ENCODE data around the gene RASA3.
"Not testable (repeated sequence)": the region's sequence is repeated elsewhere in the genome, so short reads cannot be mapped to it uniquely, and the experiment has no call there.

The RASA3 gene

DNA sequence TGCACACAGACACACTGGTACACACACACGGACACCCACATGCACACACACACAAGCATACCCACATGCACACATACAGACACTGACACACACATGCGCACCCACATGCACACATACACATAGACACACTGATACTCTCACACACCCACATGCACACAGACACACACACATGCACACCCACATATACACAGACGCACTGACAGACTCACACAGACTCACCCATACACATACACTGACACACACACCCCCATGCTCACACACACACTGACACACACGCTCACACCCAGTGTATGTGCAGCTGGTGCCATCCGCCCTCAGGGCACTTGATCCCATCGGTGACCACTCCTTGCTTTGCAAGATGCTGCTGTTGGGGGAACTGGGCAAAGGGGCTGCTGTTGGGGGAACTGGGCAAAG lies 9.7 kb upstream of the RASA3 start:
- no peak for DNase-seq (ENCODE audit: low read depth in 2 of 2)

DNA sequence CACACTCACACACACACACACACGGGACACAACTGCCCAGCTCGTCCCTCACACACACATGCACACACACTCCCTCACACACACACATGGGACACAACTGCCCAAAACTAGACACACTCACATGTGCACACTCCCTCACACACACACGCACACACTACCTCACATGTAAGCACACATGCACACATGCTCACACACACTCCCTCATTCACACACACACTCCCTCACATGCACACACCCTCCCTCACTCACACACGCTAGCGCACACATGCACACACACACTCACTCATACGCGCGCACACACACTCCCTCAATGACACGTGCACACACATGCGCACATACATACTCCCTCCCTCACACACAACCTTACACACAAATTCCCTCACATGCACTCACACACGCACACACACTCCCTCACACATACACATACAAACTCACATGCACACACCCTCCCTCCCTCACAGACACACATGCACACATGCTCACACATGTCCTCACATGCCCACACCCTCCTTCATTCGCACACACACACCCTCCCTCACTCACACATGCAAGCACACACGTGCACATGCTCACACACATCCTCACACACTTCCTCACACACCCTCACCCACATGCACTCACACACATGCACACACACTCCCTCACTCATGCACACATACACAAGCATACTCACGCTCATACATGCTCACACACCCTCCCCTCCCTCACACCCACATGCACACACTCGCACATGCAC lies 9.0 kb upstream of the RASA3 start:
- DNase-seq (ENCODE audit: low read depth in 2 of 2) = no peak

DNA sequence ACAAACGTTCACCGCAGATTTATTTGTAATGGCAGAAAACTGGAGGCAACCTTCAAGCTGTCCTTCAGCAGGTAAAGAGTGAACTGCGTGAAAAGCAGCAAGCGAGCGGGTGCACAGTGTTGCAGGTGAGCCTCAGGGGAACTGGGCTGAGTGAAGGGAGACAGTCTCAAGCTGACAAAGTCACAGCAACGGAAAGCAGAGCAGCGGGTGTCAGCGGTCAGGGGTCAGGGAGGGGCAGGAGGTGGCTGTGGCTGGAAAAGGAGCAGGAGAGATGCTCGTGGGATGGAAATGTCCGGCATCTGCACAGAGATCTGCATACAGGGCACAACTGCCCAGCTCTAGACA lies 8.5 kb upstream of the RASA3 start:
- DNase-seq (ENCODE audit: low read depth in 2 of 2) = no peak

DNA sequence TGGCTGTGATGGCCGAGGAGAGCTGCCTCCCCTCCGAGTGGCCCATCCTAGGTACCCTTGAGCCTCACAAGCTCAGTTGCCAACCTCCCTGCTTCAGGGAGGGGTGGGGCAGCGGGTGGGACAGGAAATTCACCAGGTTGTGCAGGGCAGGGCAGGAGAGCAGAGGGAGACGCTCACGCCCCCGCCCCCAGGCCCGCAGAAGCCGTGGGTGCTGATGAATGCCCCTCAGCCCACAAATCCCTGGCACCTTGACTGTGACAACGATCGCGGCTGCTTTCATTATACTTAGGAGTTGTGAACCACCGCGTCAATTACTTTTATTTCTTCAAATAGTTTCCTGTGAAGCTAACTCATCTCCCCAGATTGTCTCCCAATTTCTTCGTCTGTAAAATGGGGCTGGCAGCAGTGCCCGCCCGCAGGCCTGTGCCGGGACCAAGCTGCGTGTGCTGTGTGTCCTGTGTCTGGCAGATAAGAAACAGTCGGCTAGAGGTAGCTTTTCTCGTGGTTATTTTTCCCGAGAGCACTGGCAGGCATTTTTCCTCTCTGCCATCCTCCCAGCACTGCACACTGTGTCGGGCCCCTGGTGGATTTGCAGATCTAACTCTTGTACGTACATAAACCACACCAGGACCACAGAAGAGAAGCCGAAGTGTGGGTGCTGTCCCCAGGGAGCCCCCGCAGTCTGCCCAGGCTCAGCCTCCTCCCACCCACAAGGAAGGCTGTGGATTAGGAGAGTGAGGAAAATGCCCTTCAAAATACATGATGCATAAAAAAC lies 7.9 kb upstream of the RASA3 start:
- no peak for DNase-seq (ENCODE audit: low read depth in 2 of 2)

DNA sequence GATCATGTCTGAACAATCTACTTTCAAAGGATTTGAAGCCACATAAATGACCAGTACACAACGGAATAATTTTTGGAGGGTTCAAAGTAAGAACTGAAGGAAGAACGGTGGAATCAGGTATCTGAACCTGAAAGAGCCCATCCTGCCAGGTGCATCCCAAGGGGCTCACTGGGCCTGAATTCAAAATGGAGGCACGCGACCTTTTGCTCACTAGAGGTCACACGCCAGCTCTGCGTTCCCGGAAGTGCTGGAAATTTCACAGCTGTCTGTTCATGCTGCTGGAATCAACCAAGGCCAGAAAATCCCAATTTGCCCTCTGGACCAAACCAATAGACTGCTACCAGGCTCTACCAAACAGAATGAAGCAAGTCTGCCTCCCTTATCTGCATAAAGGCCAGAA lies 4.2 kb upstream of the RASA3 start:
- no peak for DNase-seq (ENCODE audit: low read depth in 2 of 2)

DNA sequence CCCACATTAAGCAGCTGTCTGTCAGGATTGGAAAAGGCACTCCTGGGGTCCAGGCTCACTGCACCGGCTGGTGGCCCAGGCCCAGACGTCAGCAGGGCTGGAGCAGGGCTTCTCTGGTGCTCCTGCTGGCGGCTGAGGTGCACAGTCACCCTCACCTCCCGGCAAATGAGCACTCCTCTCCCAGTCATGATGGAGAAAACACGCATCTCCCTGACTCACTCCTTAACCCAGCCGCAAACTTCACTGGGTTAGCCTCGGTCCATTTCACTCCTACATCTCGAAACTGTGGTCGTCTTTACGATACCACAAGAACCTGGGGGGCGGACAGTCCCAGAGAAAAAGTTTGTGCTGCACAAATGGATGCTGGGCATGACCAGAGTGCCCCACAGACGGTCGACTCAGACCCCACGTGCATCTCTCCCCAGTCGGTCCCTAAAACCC lies 3.3 kb upstream of the RASA3 start:
- DNase-seq (ENCODE audit: low read depth in 2 of 2) = no peak

DNA sequence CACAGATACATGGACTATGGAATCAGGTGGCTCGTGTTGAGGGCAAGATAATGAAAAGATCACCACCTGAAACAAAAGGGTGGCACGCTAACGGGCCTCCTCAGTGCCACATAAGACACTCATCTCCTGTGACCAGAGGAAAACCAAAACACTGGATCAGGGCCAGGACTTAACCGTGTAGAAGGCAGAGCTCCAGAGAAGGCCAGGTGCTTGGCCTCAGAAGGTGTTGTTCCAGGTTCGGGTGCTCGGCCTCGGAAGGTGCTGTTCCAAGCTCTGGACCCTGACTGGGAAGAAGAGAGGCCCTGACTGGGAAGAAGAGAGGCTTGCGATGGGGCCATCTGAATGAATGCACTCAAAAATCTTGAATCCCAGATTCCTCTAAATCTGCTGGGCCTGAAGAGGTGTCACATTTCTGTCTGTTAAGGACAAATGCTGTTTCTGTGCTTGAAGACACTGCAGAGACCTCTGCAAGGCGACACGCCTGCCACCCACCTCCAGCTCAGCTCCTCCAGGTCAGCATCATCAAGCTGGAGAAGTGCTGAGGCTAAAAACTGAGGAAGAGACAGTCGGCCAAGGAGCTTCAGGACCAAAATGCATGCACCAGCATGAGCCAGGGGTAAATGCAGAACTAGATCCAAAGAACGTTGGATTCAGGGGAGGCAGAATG lies 2.7 kb upstream of the RASA3 start:
- DNase-seq (ENCODE audit: low read depth in 2 of 2) = no peak

DNA sequence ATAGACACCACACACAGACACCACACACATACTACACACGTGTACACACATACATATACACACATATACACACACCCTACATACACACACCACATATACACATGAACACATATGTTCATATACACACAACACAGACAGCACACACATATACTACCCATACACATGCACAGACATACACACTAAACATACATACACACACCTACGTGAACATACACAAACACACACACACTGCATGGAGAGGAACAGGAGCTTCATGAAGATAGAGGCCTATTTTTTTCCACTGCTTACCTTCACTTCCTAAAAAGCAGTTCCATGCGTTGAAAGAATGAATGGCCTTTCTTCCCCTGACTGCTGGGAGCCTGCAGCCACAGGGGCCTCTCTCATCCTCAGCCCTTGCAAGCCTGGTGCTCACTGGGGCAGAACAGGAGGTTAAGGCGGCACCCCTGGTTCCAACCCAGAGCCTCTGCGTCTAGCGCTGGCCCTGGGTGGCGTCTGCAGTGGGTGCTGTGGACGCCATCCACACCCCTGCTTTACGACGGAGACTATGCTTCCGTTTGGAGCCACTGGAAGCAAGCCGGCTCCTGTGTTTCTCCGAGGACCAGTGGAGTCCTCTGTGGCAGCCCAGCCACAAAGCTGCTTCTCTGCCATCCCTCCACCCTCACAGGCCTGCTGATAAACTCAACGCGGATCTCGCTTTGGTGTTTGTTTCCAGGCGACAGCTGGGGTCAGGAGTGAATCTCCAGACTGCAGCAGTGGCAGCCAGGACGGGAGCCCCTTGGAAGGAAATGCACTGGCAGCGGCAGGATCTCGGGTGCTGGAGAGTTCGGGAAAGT lies 1.9 kb upstream of the RASA3 start:
- no peak for DNase-seq (ENCODE audit: low read depth in 2 of 2)

DNA sequence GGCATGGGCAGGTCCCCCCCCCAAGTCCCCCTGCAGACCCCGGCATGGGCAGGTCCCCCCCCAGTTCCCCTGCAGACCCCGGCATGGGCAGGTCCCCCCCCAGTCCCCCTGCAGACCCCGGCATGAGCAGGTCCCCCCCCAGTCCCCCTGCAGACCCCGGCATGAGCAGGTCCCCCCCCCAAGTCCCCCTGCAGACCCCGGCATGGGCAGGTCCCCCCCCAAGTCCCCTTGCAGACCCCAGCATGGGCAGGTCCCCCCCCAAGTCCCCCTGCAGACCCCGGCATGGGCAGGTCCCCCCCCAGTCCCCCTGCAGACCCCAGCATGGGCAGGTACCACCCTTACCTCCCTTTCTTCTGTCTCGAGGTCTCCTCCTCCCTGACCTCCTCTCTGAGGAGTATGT lies 1.1 kb upstream of the RASA3 start:
- not testable (repeated sequence) for DNase-seq (ENCODE audit: low read depth in 2 of 2)

DNA sequence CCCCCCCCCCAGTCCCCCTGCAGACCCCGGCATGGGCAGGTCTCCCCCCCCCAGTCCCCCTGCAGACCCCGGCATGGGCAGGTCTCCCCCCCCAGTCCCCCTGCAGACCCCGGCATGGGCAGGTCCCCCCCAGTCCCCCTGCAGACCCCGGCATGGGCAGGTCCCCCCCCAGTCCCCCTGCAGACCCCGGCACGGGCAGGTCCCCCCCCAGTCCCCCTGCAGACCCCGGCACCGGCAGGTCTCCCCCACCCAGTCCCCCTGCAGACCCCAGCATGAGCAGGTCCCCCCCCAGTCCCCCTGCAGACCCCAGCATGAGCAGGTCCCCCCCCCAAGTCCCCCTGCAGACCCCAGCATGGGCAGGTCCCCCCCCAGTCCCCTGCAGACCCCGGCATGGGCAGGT lies 703 bp upstream of the RASA3 start:
- not testable (repeated sequence) for DNase-seq (ENCODE audit: low read depth in 2 of 2)

DNA sequence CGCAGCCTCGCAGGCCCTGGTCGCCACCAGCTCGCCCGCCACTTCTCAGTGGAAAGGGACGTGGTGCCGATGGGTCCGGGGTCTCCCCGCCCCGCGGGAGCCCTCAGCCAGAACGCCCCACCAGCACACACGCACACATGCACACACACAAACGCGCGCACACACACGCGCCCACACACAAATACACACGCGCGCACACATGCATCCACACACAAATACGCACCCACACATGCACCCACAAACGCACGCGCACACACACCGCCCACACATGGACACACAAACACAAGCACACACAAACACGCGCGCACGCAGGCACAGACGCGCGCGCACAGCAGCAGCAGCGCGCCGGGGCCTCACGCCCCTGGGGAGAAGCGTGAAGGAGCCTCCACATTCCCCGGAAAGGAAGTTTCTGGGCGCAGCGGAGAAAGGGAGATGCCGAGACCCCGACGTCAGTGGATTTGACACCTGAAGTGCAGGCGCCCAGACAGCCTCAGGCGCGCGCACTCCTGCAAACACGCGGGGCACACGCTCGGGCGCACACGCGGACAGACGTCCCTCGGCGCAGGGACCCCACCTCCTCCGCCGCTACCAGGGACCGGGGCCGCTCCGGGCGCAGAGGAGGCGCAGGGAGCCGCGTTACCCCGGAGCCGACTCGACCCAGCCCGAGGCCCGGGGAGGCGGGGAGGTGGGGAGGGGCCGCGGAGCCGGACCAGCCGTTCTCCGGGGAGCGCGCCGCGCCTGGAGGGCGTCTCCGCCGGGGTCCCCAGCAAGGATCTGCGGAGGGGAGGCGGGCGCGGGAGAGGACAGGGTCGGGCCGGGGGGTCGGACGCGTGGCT lies 622 bp downstream of the RASA3 start:
- DNase-seq (ENCODE audit: low read depth in 2 of 2) = no peak

DNA sequence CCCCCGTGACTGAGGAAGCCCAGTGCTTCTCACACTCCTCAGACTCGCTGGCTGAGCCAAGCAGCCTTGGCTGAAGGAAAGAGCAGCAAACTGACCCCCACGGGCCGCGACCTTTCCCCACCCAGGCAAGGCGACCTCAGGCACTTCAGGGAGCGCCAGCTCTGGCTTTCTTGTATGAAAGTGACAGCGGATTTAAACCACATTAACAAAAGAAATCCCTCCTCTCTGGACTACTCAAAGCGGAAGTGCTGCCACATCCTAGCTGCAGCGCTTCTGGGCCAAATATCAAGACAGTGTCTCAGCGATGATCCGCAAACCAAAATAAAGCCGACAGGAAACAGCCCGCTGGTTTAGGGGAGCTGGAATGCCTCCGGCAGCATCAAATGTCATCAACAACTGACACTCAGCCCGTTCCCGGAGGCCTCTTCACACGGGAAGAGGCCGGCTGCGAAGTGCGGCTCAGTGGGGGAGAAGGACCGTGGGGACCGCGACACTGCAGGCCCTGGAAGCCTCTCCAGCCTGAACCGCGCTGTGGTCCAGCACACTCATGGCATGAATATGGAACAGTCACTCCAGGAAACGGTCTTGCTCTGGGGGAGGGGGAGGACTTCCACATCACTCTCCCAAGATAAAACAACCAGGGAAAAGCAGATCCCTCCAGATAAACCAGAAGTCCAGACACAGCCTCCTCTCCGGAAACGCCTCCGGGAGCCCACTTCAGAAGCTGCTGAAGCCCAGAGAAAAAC lies 1.4 kb downstream of the RASA3 start:
- DNase-seq (ENCODE audit: low read depth in 2 of 2) = no peak

DNA sequence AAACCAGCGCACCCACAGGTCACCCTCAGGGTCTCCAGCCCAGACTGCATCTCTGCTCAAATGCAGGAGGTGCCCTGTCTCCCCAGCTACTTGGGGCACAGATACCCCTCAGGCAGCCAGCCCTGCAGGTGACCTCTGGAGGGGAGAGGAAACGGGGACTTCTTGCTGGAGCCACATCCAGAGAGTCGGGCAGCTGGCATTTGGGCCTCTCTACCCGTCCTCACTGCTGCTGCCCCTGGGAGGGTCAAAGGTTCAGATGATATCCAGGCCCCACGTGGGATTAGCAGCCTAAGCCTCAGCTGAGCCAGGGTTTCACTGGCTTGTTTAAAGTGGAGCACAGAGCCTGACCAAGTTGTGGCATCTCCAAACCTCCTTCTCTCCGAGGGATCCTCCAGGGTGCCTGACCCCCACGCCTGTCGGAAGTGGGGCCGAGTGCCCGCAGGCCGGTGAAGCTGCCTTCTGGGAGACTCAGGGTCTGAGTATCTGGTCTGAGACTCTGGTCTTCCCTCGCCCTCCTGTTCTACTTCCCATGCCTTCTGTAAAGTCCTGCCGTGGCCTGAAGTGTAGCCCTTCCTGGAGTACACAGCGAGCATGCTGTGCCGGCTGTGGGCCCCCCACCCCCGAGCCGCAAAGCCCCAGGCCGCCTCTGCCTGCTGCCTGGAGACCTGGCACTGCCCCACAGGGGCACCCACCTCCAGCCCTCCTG lies 2.1 kb downstream of the RASA3 start:
- DNase-seq (ENCODE audit: low read depth in 2 of 2) = no peak

DNA sequence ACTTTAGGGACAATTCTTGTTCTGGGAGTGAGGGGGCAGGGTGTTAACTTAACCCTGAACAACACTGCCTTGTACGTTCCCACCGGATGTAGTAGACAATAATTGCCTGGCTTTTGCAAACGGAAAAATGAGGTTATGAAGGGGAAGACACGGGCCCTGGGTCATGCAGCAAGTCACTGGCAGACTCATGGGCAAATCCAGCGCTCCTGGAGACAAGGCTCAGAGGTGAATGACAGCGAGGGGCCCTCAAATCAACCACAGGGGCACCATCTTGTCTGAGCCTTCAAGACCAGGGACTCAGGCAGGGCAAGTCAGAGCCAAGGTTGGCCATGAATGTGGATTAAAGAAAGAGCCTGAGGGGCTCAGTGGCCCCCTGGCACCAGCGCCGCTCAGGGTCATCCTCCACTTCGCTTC lies 2.8 kb downstream of the RASA3 start:
- DNase-seq (ENCODE audit: low read depth in 2 of 2) = no peak

DNA sequence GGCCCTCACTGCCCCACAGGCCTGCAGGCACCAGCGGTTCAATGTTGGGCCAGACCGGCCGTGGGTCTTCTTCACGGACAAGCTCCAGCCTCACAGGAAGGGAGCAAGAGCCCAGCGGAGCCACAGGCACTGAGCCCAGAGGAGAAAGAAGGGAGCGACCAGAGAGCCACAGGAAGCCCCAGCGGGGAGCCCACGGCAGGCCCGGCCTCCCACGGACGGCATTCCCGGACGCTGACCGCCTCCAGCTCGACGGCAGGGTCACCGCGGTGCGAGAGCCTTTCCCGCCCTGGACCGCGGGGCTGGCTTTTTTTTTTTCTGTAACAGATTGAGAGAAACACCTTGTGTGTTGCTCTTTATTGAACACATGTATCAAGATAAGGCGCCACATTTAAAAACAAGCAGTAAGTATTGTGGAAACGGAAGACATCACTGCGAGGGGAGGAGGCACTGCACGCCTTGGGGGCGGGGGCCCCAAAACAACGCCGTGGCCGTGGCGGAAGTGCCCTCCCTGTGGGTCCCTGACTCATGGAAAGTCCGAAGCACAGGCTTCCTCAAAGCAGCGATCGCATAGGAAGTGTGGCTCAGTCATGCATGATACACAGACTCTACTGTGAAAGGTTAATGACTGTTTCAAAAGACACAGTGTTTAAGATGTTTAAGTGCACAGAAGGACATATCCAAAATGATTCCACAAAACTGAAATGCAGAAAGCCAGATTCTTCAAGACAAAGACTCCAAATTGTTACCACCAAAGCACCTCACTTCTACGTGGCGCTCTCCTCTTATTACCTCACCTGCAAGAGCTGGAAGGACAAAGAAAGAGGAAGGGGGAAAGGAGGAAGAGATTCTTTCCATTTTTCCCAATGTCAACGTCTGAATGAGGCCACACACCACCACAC lies 3.5 kb downstream of the RASA3 start:
- peak; percentile 82 to 88 for DNase-seq (ENCODE audit: low read depth in 2 of 2)

DNA sequence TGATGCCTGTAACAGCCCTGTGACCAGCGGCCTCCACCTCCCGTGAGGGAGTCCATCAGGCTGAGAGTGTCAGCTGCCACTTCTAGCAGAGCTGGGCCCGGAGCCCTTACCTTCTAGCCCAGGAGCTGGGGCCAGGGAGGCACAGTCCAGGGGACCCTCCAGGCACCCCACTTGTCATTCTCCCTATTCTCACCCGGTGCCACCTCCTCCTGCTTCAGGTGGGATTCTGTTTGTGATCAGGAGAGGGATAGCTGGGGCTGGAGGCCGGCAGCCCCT lies 4.1 kb downstream of the RASA3 start:
- no peak for DNase-seq (ENCODE audit: low read depth in 2 of 2)

DNA sequence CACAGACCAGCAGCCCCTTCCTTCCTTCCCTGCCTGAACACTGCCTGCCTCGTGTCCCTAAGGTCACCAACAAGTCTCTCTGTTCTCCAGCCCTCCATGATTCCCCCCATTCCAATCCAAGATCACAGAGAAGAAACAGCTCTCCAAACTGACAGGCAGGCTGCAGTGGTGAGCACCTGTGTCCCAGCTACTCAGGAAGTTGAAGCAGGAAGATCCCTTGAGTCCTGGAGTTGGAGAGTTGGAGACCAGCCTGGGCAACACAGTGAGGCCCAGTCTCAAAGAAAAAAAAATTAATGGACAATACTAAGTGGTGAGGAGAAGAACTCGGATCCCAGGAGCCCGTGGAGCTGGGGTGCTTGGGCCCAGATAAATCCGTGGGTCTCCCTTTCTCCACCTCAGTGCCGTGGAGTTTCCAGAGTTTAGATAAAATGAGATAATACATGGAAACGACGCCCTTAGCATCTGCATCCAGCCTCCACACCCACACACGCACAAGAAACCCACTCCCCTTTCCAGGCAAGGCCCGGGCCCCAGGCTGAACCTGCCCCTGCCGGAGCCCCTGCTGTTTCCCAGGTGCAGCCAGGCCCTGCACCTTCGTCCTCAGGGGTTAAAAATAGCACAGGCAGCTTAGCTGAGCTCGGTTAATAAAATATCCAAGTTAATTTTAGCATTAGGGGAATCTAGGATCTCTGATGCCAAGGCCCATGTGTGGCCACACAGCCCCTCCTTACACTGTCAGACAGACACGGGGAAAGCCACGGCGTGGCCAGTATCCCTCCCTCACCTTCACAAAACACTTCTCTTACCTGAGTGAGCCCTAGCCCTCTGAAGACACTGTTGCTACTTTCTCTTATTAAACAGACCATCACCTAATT lies 4.7 kb downstream of the RASA3 start:
- no peak for DNase-seq (ENCODE audit: low read depth in 2 of 2)
